Esophagus (tissue), 2 donors: ENCODE data around the gene RAB12. TPM values are rescaled to one million over a fixed set of nuclear protein-coding genes. Genes with fewer than 3 reads are reported as not detected.
"Not testable (repeated sequence)": the region's sequence is repeated elsewhere in the genome, so short reads cannot be mapped to it uniquely, and the experiment has no call there.

Source experiments
- H3K27ac ChIP-seq, 2 donors: one replicate each; pipeline ENCODE4 v1.5.1; 2013; ENCODE audit warnings: low read depth in 2 of 2, mild to moderate bottlenecking in 2 of 2, inconsistent platforms in 1 of 2, low read length in 1 of 2, moderate library complexity in 1 of 2
- H3K27me3 ChIP-seq, 2 donors: one replicate each; pipeline ENCODE4 v1.6.1; 2013; ENCODE audit warnings: low read length in 2 of 2, control low read depth in 1 of 2, mild to moderate bottlenecking in 1 of 2; ENCODE audit not compliant: insufficient read depth in 2 of 2, control insufficient read depth in 1 of 2
- H3K36me3 ChIP-seq, 2 donors: one replicate each; pipeline ENCODE4 v1.6.1; 2013; ENCODE audit warnings: low read length in 1 of 2; ENCODE audit not compliant: control insufficient read depth in 2 of 2, insufficient read depth in 2 of 2
- H3K4me1 ChIP-seq, 2 donors: one replicate each; pipeline ENCODE4 v1.6.1; 2013; ENCODE audit warnings: low read length in 1 of 2; ENCODE audit not compliant: control insufficient read depth in 2 of 2, insufficient read depth in 2 of 2
- H3K4me3 ChIP-seq, 2 donors: one replicate each; pipeline ENCODE4 v1.5.1; 2013; ENCODE audit warnings: low read length in 2 of 2, mild to moderate bottlenecking in 2 of 2, low read depth in 1 of 2, moderate library complexity in 1 of 2
- H3K9me3 ChIP-seq, 2 donors: one replicate each; pipeline ENCODE4 v1.6.1; 2013; ENCODE audit warnings: mild to moderate bottlenecking in 2 of 2, low read depth in 1 of 2, low read length in 1 of 2, moderate library complexity in 1 of 2; ENCODE audit not compliant: control insufficient read depth in 2 of 2, insufficient read depth in 1 of 2
- WGBS, 2 donors: extraction: QIAGEN DNeasy Blood & Tissue Kit; methylation state at CpG; one replicate each; pipeline ENCODE4 v1.1.7; 2013; 5-methylcytosine and 5-hydroxymethylcytosine counted together
- polyA plus RNA-seq, 2 donors: library from polyadenylated mRNA; stranded (reverse); fragments of 200-250 nt; gene quantifications; one replicate each; pipeline ENCODE4 v1.2.3, GENCODE V29; 2013
- donor health status: healthy with polysubstance abuse.
- donor health status: Bipolar disorder and iron deficiency.

Gene RAB12
- polyA plus RNA-seq, 2 donors: 18.9 to 20.8 TPM

- H3K27me3 ChIP-seq, H3K36me3 ChIP-seq, H3K27ac ChIP-seq, H3K9me3 ChIP-seq, H3K4me3 ChIP-seq, H3K4me1 ChIP-seq: not testable (repeated sequence)
- 91 to 94% methylated on average over 10 of the region's 10 CpGs for WGBS, 2 donors
Observed at GRCh38 chr18:8622625-8623024, 13.4 kb downstream of the RAB12 start.

GRCh38 chr18:8623549-8624106 is 14.4 kb downstream of the RAB12 start:
- Histone ChIP-seq H3K9me3 (no peaks in the 10 kb centered on the region), H3K36me3 (peaks cover 3 to 6% of the 10 kb centered on the region in 2 donors), H3K4me3 (no peak overlapping the region), H3K4me1 (peaks cover 8 to 9% of the 10 kb centered on the region in 2 donors), H3K27me3 (no peaks in the 10 kb centered on the region), H3K27ac (peak overlapping the region in 1 of 2 donors; percentile 34)
- 57 to 61% methylated on average over 4 of the region's 4 CpGs for WGBS, 2 donors

GRCh38 chr18:8625461-8626092 is 16.3 kb downstream of the RAB12 start:
- H3K4me1 ChIP-seq: peaks cover 6% of the 10 kb centered on the region in 2 donors
- H3K27ac ChIP-seq: no peak overlapping the region
- no peaks in the 10 kb centered on the region for H3K27me3 ChIP-seq
- peaks cover 6% of the 10 kb centered on the region in 2 donors for H3K36me3 ChIP-seq
- WGBS, 2 donors: 84 to 85% methylated on average over 13 of the region's 13 CpGs
- H3K9me3 ChIP-seq: no peaks in the 10 kb centered on the region
- no peak overlapping the region for H3K4me3 ChIP-seq

GRCh38 chr18:8626414-8627106 is 17.3 kb downstream of the RAB12 start:
- Histone ChIP-seq H3K4me3 (no peak overlapping the region), H3K27me3 (no peaks in the 10 kb centered on the region), H3K27ac (no peak overlapping the region), H3K9me3 (no peaks in the 10 kb centered on the region), H3K4me1 (peaks cover 4% of the 10 kb centered on the region in 2 donors), H3K36me3 (peaks cover 6% of the 10 kb centered on the region in 2 donors)
- WGBS, 2 donors: 84 to 88% methylated on average over 6 of the region's 6 CpGs

GRCh38 chr18:8627107-8627472 is 17.9 kb downstream of the RAB12 start:
- Histone ChIP-seq H3K27me3 (no peaks in the 10 kb centered on the region), H3K4me3 (no peak overlapping the region), H3K27ac (no peak overlapping the region), H3K36me3 (peaks cover 6% of the 10 kb centered on the region in 2 donors), H3K9me3 (no peaks in the 10 kb centered on the region), H3K4me1 (peaks cover 4% of the 10 kb centered on the region in 2 donors)
- WGBS, 2 donors: 84 to 85% methylated on average over 11 of the region's 11 CpGs

- Histone ChIP-seq H3K4me1 (peaks cover 4% of the 10 kb centered on the region in 2 donors), H3K36me3 (peaks cover 6 to 9% of the 10 kb centered on the region in 2 donors), H3K4me3 (no peak overlapping the region), H3K9me3 (no peaks in the 10 kb centered on the region), H3K27ac (no peak overlapping the region), H3K27me3 (no peaks in the 10 kb centered on the region)
- WGBS, 2 donors: 84 to 90% methylated on average over 4 of the region's 4 CpGs
Observed at GRCh38 chr18:8627540-8627939, 18.3 kb downstream of the RAB12 start.

GRCh38 chr18:8629602-8630001 is 20.4 kb downstream of the RAB12 start:
- no peaks in the 10 kb centered on the region for H3K27me3 ChIP-seq
- no peaks in the 10 kb centered on the region for H3K9me3 ChIP-seq
- peaks cover 6 to 18% of the 10 kb centered on the region in 2 donors for H3K36me3 ChIP-seq
- H3K4me3 ChIP-seq: no peak overlapping the region
- 98 to 99% methylated on average over 3 of the region's 3 CpGs for WGBS, 2 donors
- H3K27ac ChIP-seq: no peak overlapping the region
- no peaks in the 10 kb centered on the region for H3K4me1 ChIP-seq

- no peak overlapping the region for H3K4me3 ChIP-seq
- H3K27me3 ChIP-seq: no peaks in the 10 kb centered on the region
- H3K27ac ChIP-seq: no peak overlapping the region
- WGBS, 2 donors: 86 to 97% methylated on average over 2 of the region's 2 CpGs
- H3K36me3 ChIP-seq: peaks cover 9 to 18% of the 10 kb centered on the region in 2 donors
- H3K4me1 ChIP-seq: no peaks in the 10 kb centered on the region
- no peaks in the 10 kb centered on the region for H3K9me3 ChIP-seq
Observed at GRCh38 chr18:8630546-8630945, 21.3 kb downstream of the RAB12 start.

- H3K27ac ChIP-seq: no peak overlapping the region
- H3K36me3 ChIP-seq: peaks cover 3 to 17% of the 10 kb centered on the region in 2 donors
- 95 to 97% methylated on average over 5 of the region's 5 CpGs for WGBS, 2 donors
- H3K4me1 ChIP-seq: no peaks in the 10 kb centered on the region
- no peaks in the 10 kb centered on the region for H3K27me3 ChIP-seq
- no peaks in the 10 kb centered on the region for H3K9me3 ChIP-seq
- H3K4me3 ChIP-seq: no peak overlapping the region
Observed at GRCh38 chr18:8631265-8631664, 22.0 kb downstream of the RAB12 start.
